Uterus (tissue), 4 donors: ENCODE data around the gene PJVK. TPM values are rescaled to one million over a fixed set of nuclear protein-coding genes. Genes with fewer than 3 reads are reported as not detected.
"Not testable (repeated sequence)": the region's sequence is repeated elsewhere in the genome, so short reads cannot be mapped to it uniquely, and the experiment has no call there.

ENCODE experiments used
- DNase-seq, 2 donors: peaks; one replicate each; pipeline ENCODE4 v3.0.0-alpha.2; 2019 to 2020
- H3K27ac ChIP-seq, 2 donors: fragments of 200-600 bp; sonication (generic); 1 replicate in 1 of 2; 2 replicates in 1 of 2; pipeline ENCODE4 v1.5.1; 2016 to 2018
- H3K27me3 ChIP-seq, 2 donors: fragments of 200-600 bp; sonication (generic); one replicate each; pipeline ENCODE4 v1.5.1; 2018 to 2019; ENCODE audit warnings: control low read depth in 1 of 2
- H3K36me3 ChIP-seq, 2 donors: fragments of 200-600 bp; sonication (generic); one replicate each; pipeline ENCODE4 v1.5.1; 2019; ENCODE audit warnings: control low read depth in 1 of 2
- H3K4me1 ChIP-seq, 2 donors: fragments of 200-600 bp; sonication (generic); one replicate each; pipeline ENCODE4 v1.5.1; 2018 to 2019; ENCODE audit warnings: control low read depth in 1 of 2
- H3K4me3 ChIP-seq, 2 donors: fragments of 200-600 bp; sonication (generic); 1 replicate in 1 of 2; 2 replicates in 1 of 2; pipeline ENCODE4 v1.5.1; 2018 to 2019; ENCODE audit warnings: mild to moderate bottlenecking in 1 of 2
- H3K9me3 ChIP-seq, 2 donors: fragments of 200-600 bp; sonication (generic); one replicate each; pipeline ENCODE4 v1.5.1; 2019; ENCODE audit warnings: control low read depth in 1 of 2
- POLR2A ChIP-seq, 2 donors: fragments of 450-650 bp; IDR thresholded peaks; one replicate each; pipeline ENCODE4 v1.6.1; 2016; ENCODE audit warnings: antibody characterized with exemption in 2 of 2, mild to moderate bottlenecking in 1 of 2, moderate library complexity in 1 of 2
- intact Hi-C: fragments of 100-400 bp; cut with DNase I; formaldehyde crosslinking; loops from one replicate; pipeline ENCODE4 v1.15.1; 2023; ENCODE audit warnings: low total_unique reads
- total RNA-seq, 4 donors: library from RNA; depleted of rRNA in 3 of 4; stranded (reverse); fragments of >200 nt in 3 of 4; gene quantifications; one replicate each; pipeline versions ENCODE4 v1.1.0 to v1.2.4, GENCODE V29; 2014 to 2023
- TF ChIP-seq, protein P1 (sequence below), 4 experiments: fragments of 200-600 bp in 2 of 4; fragments of 450-650 bp in 2 of 4; sonication (generic) in 2 of 4; IDR thresholded peaks; one replicate each; pipeline ENCODE4 v1.5.1; 2016 to 2019; ENCODE audit warnings: antibody characterized with exemption in 4 of 4, mild to moderate bottlenecking in 2 of 4, moderate library complexity in 1 of 4
- donor health status: DM: yes; HTN: yes; CAD: no.

The PJVK gene
- total RNA-seq, 4 donors from 2014 or later = 3.8 to 9.4 (median 7.5) TPM; not detected in 1

DNA sequence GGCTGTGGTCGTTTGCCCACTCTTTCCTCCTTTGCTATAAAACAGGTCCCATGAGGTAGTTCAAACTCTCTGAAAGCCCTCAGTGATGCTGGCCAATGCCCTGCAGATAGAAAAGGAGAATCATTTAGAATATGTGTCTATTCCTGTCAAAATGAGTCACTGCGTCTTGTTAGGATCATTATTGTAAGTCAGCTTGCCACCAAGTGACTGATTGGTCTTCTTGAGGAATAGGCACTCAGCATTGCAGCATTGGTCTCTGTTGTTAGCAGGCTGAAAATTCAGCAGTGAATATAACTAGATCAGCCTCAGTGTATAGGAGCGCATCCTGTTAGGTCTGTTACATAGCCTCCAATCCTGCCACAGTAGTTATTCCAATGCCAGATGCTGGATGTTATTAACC, 29.1 kb upstream of the PJVK start:
- intact Hi-C loops = no loop called here
- Histone ChIP-seq H3K4me1 (no peaks in the 10 kb centered on the region), H3K27ac (no peak overlapping the region), H3K9me3 (no peaks in the 10 kb centered on the region), H3K36me3 (no peaks in the 10 kb centered on the region), H3K4me3 (no peak overlapping the region), H3K27me3 (no peaks in the 10 kb centered on the region)
- DNase-seq = no peak
- no peak for TF ChIP-seq POLR2A (IDR thresholded peaks at IDR 0.05)
- TF ChIP-seq, protein P1, sequence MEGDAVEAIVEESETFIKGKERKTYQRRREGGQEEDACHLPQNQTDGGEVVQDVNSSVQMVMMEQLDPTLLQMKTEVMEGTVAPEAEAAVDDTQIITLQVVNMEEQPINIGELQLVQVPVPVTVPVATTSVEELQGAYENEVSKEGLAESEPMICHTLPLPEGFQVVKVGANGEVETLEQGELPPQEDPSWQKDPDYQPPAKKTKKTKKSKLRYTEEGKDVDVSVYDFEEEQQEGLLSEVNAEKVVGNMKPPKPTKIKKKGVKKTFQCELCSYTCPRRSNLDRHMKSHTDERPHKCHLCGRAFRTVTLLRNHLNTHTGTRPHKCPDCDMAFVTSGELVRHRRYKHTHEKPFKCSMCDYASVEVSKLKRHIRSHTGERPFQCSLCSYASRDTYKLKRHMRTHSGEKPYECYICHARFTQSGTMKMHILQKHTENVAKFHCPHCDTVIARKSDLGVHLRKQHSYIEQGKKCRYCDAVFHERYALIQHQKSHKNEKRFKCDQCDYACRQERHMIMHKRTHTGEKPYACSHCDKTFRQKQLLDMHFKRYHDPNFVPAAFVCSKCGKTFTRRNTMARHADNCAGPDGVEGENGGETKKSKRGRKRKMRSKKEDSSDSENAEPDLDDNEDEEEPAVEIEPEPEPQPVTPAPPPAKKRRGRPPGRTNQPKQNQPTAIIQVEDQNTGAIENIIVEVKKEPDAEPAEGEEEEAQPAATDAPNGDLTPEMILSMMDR (IDR thresholded peaks at IDR 0.05) = no peak

DNA sequence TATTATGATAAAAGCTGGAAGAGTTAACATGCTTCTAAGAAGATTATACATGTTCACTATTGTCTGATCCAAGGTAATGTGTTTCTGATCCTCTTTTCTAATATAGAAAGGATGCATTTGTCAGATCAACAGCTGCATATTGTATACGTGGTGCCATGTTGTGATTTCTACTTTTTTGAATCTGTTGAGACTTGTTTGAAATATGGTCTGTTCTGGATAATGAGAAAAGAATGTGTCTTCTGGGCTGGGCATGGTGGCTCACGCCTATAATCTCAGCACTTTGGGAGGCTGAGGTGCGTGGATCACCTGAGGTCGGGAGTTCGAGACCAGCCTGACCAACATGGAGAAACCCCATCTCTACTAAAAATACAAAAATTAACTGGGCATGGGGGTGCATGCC, 27.4 kb upstream of the PJVK start:
- H3K9me3 ChIP-seq, H3K4me3 ChIP-seq, DNase-seq, H3K4me1 ChIP-seq, H3K36me3 ChIP-seq, H3K27me3 ChIP-seq, H3K27ac ChIP-seq, intact Hi-C loops: not testable (repeated sequence)

DNA sequence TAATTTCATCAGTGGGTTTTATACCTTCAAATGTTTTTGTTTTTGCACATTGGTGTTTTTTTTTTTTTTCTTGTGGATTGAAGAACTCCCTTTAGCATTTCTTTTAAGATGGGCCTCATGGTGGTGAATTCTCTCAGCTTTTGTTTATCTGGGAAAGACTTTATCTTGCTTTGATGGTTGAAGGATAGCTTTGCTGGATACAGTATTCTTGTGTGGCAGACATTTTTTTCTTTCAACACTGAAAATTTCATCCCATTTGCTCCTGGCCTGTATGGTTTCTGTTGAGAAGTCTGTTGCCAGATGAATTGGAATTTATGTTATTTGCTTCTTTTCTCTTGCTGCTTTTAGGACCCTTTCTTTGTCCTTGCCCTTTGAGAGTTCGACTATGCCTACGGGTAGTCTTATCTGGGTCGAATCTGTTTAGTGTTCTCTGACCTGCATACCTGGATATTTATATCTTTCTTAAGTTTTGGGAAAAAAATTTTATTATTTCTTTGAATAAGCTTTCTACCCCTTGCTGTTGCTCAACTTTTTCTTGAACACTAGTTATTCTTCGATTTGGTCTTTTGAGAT, 25.8 kb upstream of the PJVK start:
- H3K4me1 ChIP-seq = no peaks in the 10 kb centered on the region
- no peaks in the 10 kb centered on the region for H3K9me3 ChIP-seq
- DNase-seq = no peak
- no peak overlapping the region for H3K4me3 ChIP-seq
- intact Hi-C loops = no loop called here
- H3K36me3 ChIP-seq = no peaks in the 10 kb centered on the region
- TF ChIP-seq POLR2A (IDR thresholded peaks at IDR 0.05) = no peak
- TF ChIP-seq, protein P1 (IDR thresholded peaks at IDR 0.05) = no peak
- no peaks in the 10 kb centered on the region for H3K27me3 ChIP-seq
- H3K27ac ChIP-seq = no peak overlapping the region

DNA sequence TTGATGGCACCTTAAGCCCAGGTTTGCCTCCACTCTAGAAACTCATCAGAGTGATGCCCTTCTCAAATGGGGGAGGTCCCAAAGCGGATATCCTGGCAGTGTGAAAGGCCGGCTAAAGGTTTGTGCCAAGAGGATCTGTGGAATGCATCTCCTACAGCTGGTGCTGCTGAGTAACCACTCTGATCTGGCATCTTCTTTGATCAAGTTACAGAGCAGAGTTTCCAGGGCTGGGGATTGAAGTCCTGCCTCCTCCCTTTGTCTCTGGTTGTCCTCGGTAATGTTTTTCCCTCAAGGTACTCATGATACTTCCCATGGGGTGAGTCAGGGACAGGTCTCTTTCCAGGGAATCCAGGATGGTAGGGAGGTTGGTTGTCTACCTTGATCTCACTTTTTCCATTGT, 24.8 kb upstream of the PJVK start:
- intact Hi-C loops = no loop called here

DNA sequence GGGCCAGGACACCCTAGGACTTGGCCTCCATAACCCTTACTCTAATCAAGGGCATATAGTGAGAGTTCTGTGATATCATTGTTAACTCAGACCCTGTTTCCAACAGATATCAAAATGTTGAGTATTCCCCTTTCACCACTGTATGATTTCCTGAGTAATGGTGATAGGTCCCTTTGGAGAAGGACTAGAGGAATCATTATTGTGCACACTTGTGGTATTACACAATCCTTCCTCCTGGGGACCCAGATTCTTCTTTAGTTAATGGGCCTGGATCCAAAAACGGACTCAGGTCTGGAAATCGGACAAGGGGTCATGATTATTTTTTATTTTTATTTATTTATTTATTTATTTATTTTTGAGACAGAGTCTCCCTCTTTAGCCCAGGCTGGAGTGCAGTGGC, 23.7 kb upstream of the PJVK start:
- H3K9me3 ChIP-seq = no peaks in the 10 kb centered on the region
- H3K4me1 ChIP-seq = no peaks in the 10 kb centered on the region
- intact Hi-C loops = no loop called here
- TF ChIP-seq, protein P1 (IDR thresholded peaks at IDR 0.05) = no peak
- TF ChIP-seq POLR2A (IDR thresholded peaks at IDR 0.05) = no peak
- DNase-seq = no peak
- no peaks in the 10 kb centered on the region for H3K27me3 ChIP-seq
- H3K36me3 ChIP-seq = no peaks in the 10 kb centered on the region
- no peak overlapping the region for H3K27ac ChIP-seq
- H3K4me3 ChIP-seq = no peak overlapping the region

More for the DNA sequence above, 24.8 kb upstream of the PJVK start:
- Histone ChIP-seq H3K27me3 (no peaks in the 10 kb centered on the region), H3K36me3 (no peaks in the 10 kb centered on the region), H3K27ac (no peak overlapping the region), H3K9me3 (no peaks in the 10 kb centered on the region), H3K4me3 (no peak overlapping the region), H3K4me1 (no peaks in the 10 kb centered on the region)
- DNase-seq = no peak
- TF ChIP-seq, protein P1 (IDR thresholded peaks at IDR 0.05) = no peak
- no peak for TF ChIP-seq POLR2A (IDR thresholded peaks at IDR 0.05)

DNA sequence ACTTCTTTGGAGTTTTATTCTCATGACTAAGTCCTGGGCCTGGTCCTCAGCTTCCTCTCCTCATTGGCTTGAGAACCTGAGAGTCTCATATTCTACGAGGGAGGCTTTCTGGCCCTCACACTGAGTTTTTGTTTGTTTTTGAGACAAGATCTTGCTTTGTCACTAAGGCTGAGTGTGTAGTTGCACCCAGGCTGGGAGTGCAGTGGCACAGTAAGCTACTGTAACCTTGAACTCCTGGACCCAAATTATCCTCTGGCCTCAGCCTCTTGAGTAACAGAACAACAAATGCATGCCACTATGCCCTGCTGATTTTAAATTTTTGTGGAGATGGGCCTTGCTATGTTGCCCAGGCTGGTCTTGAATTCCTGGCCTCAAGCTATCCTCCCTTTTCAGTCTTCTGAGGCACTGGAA, 22.8 kb upstream of the PJVK start:
- Histone ChIP-seq H3K27me3 (no peaks in the 10 kb centered on the region), H3K4me3 (no peak overlapping the region), H3K4me1 (no peaks in the 10 kb centered on the region), H3K27ac (no peak overlapping the region), H3K9me3 (no peaks in the 10 kb centered on the region), H3K36me3 (no peaks in the 10 kb centered on the region)
- TF ChIP-seq, protein P1 (IDR thresholded peaks at IDR 0.05) = no peak
- TF ChIP-seq POLR2A (IDR thresholded peaks at IDR 0.05) = no peak
- intact Hi-C loops = no loop called here
- no peak for DNase-seq
